GM12872 (cell line): ENCODE measurements around the gene EXOC4.

Experiments
- TF ChIP-seq, protein P1 (sequence below): IDR thresholded peaks from 3 replicates; pipeline ENCODE4 v1.5.1; 2011; ENCODE audit warnings: low read depth, mild to moderate bottlenecking, low read length, moderate library complexity; ENCODE audit not compliant: insufficient read depth

EXOC4 gene

DNA sequence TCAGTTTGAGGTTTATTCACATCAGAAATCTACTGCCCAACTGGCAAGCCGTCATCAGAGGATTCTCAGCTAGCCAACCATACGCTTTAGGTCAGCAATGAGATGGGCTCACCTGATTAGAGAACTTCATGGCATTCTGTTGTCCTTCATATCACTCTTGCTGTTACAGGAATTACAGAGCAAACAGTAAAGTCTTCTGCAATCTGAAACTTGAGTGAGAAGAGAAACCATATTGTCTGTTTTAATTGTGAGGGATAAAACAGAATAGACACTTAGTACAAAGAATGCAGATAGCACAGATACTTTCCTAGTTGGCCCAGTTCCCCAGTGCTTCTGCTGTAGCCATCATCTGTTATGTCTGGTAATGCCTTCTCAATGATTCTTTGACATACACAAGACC lies 366.6 kb downstream of the EXOC4 start:
- TF ChIP-seq, protein P1, sequence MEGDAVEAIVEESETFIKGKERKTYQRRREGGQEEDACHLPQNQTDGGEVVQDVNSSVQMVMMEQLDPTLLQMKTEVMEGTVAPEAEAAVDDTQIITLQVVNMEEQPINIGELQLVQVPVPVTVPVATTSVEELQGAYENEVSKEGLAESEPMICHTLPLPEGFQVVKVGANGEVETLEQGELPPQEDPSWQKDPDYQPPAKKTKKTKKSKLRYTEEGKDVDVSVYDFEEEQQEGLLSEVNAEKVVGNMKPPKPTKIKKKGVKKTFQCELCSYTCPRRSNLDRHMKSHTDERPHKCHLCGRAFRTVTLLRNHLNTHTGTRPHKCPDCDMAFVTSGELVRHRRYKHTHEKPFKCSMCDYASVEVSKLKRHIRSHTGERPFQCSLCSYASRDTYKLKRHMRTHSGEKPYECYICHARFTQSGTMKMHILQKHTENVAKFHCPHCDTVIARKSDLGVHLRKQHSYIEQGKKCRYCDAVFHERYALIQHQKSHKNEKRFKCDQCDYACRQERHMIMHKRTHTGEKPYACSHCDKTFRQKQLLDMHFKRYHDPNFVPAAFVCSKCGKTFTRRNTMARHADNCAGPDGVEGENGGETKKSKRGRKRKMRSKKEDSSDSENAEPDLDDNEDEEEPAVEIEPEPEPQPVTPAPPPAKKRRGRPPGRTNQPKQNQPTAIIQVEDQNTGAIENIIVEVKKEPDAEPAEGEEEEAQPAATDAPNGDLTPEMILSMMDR = no peak

DNA sequence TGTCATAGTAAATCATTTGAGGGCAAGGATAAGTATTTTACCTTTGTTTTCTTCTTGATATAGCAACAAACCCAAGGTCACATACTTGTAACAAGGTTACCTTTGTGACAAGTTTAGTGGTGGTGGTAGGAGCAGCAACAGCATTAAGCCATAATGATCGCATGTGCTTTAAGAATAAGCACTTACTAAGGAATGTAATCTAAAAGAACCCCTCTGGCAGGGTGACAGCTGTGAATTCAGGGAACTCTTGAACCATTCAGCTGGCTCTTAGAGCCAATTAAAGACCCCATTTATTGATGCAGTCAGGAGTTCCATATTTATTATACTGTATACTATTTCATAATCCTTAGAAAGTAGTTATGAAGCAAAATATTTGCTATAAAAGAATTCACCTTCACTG lies 370.8 kb downstream of the EXOC4 start:
- TF ChIP-seq, protein P1 = no peak

DNA sequence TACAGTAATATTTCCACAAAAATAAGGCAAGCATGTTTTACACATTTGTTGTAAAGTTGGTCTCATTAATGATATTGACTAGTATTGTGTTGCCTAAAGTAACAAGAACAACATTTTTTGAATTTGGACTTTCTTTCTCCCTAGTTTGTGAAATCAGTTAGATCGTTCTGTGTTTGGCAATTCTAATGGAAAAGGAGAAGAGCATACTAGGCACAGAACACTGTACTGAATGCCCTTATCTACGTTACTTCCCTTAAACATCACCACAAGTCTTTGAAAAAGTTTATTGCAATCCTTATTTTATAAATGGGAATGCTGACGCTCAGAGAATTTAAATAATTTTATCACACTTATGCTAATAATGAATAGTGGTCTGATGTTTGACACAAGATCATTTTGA lies 372.2 kb downstream of the EXOC4 start:
- TF ChIP-seq, protein P1 = no peak

GRCh38 chr7:133629701-133630100 lies 376.8 kb downstream of the EXOC4 start:
- TF ChIP-seq, protein P1 = no peak

DNA sequence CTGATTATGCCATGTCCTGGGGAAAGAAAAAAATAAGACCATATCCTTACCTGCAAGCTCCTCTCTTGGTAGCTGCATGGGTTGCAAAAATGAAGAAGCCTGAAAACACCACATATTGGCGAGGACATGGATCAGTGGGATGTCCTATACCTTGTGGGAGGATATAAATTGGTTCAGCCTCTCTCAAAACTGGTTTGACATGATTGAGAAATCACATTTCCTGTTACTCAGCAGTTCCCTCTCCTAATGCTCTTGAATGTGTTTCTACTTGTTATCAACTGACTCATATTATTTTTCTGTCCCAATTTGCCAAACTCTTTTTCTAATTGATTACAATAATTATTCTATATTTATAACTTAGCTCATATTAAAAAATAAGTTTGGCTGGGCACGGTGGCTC lies 380.2 kb downstream of the EXOC4 start:
- TF ChIP-seq, protein P1 = no peak

- TF ChIP-seq, protein P1 = no peak
These were observed 382.7 kb downstream of the EXOC4 start for GRCh38 chr7:133635541-133635940.

DNA sequence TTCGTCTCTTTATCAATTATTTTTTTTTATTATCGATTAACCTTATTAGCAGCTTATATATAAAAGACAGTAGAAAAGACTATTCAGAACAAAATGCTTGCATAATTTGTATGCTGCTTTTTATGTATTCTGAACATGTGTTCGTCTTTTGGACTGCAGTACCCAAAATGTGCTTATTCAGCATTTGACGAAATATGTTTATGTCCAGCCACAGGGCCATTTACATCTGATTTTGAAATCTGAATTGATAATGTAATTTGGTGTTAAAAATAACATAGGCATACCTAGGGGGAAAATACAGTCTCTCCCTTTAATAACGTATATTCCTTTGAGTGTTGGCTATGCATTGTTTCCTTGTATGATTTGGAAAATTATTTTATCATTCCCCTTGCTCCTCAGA lies 386.0 kb downstream of the EXOC4 start:
- TF ChIP-seq, protein P1 = no peak

DNA sequence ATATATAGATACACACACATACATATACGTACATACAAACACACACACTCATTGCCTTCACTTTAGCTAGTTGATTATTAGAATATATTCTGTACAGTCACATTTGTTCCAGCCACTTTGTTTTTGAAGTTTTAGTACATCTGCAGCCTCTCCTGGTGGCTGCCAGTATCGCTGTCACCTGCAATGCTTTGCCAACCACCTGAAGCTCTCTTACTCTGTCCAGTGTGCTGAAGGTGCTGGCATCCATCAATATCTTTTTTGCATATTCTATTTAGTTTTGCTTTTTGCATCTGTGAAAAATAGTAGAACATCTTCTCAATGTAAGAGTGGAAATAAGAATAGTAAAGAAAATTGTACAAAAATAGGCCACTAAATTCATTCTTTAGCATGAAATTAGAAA lies 388.6 kb downstream of the EXOC4 start:
- TF ChIP-seq, protein P1 = no peak
